Inflammatory macrophage treated with lipopolysaccharide for 4 hours (primary cell): Measurements from ENCODE around the gene TMEM14A.
A peak's percentile ranks its signal among the peaks of the same experiment; 100 is the strongest.
"Not testable (repeated sequence)": the region's sequence is repeated elsewhere in the genome, so short reads cannot be mapped to it uniquely, and the experiment has no call there.

Experiments used
- DNase-seq: peaks from one replicate; pipeline ENCODE4 v3.0.0-alpha.2; 2020

TMEM14A gene

DNA sequence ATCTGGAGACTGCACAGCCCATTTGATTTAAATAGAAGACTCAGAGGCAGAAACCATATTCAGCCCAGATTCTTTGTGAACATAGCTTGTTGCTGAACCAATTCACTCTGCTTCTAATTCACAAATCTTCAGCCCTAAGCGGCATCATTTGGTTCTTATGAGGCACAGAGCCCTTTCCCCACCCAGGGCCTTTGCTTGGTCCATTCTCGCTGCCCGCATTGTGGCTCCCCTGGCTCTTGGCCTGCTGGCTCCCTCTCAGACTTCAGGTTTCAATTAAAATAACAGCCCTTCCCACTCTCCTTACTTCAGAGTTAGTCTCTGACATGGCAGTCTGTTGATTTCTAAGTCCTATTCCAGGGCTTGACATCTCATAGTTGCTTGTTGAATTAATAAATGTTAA is 9.4 kb upstream of the TMEM14A start:
- no peak for DNase-seq

- DNase-seq, result no peak
These were observed 8.9 kb upstream of the TMEM14A start for GRCh38 chr6:52662031-52662430.

DNA sequence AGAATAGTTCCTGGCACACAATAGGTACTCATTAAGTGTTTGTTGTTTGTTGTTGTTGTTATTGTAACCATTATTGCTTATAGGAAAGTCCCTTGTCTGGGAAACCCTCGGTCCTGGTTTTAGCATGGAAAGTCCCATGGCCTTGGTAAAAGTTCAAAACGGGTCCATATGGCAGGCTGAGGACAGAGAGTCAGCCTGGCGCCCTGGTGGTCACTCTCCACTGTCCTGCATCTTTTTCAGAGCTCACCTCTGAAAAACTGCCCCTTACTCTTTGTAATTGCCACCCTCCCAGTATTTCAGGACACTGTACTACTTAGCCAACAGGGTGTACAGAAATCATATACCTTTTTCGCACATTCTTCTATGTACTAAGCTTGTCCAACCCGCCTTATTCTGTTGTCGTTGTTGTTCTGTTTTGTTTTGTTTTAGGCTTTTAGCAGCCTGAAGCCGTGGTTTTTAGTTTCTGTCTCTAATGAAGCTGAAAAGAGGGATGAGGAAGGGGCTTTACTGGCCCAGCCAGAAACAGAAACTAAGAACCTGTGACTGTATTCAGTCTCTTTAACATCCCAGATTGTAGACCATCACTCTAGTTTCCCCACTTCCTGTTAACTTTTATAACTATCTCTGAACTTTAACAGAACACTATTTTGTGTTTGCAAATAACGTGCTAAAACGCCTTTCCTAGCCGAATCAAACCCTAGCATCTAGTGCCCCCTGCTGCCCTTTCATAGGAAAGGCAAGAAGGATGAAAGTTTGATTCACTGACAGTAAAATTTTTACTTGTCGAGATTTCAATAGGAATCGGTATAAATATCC is 7.6 kb upstream of the TMEM14A start:
- peak; percentile 59 for DNase-seq

DNA sequence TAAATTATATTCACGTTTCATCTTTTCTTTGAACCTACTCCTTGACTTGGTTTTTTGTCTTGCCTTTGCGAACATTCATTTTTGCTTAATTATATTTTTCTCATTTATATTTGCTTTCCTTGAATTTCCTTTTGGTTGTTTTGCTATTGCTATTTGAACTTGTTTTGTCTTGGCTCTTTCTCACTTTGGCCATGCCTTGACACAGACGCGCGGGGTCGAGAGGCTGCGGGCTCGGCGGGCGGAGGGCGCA is 7.1 kb upstream of the TMEM14A start:
- no peak for DNase-seq

GRCh38 chr6:52664186-52664990 is 6.5 kb upstream of the TMEM14A start:
- DNase-seq, result peak; percentile 88

DNA sequence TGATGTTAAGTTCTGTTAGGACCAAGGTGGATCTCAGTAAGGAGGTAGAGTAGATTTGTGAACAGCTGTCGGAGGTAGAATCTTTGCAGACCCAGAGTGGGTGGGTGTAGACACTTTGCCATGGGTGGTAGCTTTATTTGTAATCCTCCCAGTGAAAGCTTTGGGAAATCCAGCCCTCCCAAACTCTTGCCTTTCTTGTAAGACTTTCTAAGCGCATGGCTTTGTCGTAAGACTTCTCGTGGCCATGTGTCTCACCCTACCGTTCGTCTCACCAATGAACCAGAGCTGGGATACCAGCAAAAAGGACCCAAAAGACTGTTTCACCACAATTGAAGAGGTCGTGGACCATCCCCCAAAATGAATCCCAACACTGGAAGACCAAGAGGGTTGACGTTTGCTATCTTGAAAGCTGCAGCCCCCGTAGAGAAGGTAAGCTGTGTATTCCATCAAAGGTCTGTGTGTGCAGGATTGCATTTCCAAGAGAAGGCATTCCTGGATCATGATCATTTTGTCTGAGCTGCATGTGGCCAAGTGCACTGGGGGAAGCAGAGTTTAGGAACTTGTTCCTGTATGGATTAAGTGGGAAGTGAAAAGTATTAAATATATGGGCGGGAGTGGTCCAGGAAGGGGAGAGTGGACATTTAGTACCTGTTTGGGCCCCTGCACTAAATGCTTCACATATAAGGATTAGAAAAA is 5.8 kb upstream of the TMEM14A start:
- DNase-seq, result no peak

DNA sequence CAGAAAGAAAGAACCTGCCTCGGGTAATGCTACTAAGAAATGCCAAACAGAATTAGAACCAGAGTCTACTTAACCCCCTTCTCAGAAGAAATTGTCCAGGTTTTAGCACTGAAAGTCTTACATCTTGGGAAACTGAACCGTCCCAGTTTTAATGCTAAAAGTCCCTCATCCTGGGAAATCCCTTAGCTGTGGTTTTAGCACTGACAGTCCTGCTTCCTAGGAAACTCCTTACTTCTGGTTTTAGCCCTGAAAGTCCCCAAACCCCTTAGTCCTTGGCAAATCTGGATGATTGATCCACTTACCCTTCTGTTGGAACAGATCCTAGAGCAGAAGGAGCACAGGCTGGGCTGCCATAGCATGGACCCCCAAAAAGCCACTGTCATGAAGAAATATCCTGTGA is 4.8 kb upstream of the TMEM14A start:
- peak; percentile 29 for DNase-seq

GRCh38 chr6:52666523-52666922 is 4.4 kb upstream of the TMEM14A start:
- no peak for DNase-seq

DNA sequence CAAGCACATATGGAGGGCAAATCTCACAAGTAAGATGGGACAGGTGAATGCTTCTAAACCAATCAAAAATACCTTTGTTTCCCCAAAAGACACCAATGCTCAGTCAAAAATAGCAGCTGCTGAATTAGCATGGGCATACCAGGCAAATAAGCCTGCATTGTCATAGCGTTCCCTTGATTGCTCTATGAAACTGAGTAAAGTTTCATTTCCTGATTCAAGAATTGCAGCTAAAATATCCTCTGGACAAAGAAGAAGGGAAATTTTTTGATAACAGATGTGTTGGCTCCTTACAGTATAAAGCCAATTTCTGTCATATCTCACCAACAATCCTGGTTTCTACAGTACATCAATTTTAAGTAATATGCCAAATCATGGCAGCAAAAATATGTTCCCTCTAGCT is 3.3 kb upstream of the TMEM14A start:
- peak; percentile 70 for DNase-seq

- DNase-seq, result no peak
These were observed 763 bp downstream of the TMEM14A start for GRCh38 chr6:52671676-52672075.

DNA sequence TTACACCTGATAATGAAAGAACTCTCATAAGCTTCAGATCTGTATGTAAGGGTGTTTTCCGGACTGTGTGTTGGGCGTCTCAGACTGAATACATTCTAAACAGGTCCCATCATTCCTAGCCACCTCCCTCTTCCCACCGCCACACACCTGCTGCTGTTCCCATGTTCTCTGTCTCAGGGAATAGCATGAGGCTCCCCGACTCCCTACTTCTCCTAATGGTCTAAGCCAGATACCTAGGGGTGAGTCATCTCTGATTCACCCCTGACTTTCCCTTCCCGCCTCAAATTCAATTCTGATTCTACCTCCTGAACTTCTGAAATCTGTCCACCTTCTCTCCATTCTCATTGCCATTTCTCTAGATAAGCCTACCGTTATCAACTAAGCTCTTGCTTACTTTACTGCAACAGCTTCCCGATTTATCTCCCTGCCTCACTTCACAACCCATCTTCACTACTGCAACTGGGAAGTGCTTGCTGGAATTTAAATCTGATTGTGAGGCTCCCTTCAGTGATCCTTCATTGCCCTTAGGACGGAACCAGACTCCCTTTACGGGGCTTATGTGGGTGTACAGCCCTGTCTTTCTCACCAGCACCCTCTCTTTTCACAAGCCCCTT is 1.6 kb downstream of the TMEM14A start:
- DNase-seq, result no peak

DNA sequence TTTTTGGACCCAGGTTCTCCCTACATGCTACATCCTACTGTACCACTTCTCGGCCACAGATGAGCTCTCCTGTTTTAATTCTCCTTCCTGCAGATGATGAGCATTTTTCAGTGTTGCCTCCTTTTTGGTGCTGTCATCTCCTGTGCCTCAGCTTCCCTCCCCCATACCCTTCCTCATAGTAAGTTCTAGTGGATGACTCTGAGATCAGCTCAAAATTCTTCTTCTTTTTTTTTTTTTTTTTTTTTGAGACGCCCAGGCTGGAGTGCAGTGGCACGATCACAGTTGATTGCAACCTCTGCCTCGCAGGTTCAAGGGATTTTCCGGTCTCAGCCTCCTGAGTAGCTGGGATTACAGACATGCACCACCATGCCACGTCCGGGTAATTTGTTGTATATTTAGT is 3.8 kb downstream of the TMEM14A start:
- DNase-seq, result peak; percentile 33

DNA sequence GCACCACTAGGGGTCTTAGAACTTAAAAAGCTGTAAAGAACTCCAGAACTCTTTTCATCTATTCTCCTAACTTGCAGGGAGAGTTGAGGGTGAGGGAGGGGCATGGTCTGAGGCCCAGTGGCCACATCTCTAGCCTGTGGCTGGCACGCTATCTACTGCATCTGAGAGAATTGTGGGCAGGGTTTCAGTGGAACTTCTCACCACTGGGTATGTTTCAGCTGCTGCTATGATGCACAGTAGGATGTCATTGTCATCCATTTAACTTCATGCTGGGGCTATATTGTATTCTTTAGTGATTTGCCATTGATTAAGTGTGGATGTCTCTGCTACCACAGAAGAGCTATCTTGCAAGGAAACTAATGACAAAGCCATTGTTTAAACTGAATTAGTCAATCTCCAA is 4.5 kb downstream of the TMEM14A start:
- DNase-seq, result no peak

DNA sequence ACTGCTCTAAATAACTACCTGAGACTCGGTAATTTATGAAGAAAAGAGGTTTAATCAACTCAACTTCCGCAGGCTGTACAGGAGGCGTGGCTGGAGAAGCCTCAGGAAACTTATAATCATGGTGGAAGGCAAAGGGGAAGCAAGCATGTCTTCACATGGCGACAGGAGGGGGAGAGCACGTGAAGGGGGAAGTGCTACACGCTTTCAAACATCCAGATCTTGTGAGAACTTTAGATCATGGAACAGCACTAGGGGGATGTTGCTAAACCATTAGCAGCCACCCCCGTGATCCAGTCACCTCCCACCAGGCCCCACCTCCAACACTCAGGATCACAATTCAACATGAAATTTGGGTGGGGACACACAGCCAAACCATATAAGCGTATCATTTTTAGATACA is 5.7 kb downstream of the TMEM14A start:
- DNase-seq, result not testable (repeated sequence)

DNA sequence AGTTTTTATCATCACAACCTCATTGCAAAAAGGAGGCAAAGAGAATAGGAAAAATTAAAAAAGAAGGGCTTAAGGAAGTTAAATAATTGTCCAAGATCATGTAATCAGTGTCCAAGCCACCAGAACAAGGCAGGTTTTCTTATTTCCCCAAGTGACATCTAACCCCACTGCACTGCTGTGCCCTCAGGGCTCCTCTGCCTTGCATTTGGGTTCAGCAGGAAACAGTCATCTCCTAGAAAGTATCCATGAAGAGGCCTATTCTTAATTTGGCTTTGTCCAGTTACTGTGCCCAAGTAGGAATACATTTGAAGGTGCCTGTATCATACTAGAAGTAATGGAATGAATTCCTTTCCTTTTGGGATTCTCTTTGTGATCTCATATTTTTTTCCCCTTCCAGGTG is 10.5 kb downstream of the TMEM14A start:
- DNase-seq, result no peak

- DNase-seq, result no peak
These were observed 16.2 kb downstream of the TMEM14A start for GRCh38 chr6:52686878-52687699.

DNA sequence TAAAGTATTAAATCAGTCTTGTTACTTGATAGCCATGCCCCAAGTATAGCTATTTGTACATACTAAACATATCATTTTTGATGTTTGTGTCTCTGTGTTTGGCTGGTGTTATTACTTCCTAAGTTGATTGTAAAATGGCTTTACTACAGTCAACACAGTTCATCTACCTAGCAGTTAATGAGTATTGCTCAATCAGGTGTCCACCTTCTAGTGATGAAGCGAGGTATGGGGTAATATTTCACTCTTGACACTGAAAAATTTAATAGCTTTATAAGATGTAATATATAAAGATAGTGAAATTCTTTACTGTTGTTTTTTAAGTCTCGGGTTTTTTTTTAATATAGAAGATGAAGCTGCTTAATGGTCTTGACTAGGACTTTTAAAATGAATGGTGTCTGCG is 18.9 kb downstream of the TMEM14A start:
- DNase-seq, result no peak

GRCh38 chr6:52691718-52692117 is 20.8 kb downstream of the TMEM14A start:
- no peak for DNase-seq

GRCh38 chr6:52693773-52694172 is 22.9 kb downstream of the TMEM14A start:
- DNase-seq, result no peak

GRCh38 chr6:52694404-52694803 is 23.5 kb downstream of the TMEM14A start:
- DNase-seq, result no peak

GRCh38 chr6:52696418-52696817 is 25.5 kb downstream of the TMEM14A start:
- DNase-seq, result no peak

GRCh38 chr6:52697903-52698302 is 27.0 kb downstream of the TMEM14A start:
- DNase-seq, result no peak

GRCh38 chr6:52704060-52704459 is 33.1 kb downstream of the TMEM14A start:
- DNase-seq, result peak; percentile 47
